Measurements from ENCODE around the gene TRIP12. TPM values are rescaled to one million over a fixed set of nuclear protein-coding genes. Genes with fewer than 3 reads are reported as not detected.

The TRIP12 gene
- total RNA-seq = 211 TPM

GRCh38 chr2:229921892-229922448, at the start of gene TRIP12:
Gene TRIP12, minus strand, starts transcription at chr2:229922009. Its CDS starts 41,930 bp downstream, at chr2:229880079.

GRCh38 chr2:229922449-229923386, 909 bp upstream of the TRIP12 start, which contains the start of gene FBXO36:
Gene FBXO36, plus strand, starts transcription at chr2:229922503. Its CDS starts 11 bp downstream, at chr2:229922514.

DNA sequence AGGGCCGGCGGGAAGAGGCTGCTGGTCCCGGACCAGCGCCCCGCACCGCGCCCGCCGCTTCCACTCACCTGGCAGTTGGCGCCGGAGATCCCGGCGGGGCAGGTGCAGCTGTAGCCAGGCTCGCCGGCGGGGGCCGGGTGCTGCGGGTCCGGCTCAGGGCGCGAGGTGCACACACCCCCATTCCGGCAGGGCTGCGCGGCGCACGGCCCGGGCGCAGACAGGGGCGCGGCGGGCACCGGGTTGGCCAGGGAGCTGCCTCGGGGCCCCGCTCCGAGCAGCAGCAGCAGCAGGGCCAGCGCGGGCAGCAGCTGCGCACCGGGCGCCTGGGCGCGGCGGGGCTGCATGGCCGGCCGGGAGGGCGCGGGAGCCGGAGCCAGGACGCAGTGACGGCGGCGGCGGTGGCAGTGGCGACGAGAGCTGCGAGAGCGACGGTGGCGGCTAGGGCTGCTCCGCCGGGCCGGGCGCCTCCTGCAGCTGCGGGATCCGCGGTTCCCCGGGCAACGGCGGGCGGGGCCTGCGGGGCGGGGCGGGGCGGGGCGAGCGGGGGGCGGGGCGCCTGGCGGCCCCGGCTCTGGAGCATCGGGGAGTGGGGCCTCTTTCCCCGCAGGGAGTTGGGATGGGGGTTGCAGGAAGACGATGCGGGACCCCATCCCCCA, 207.6 kb downstream of the TRIP12 start, which contains the start of gene DNER:
TSS of gene DNER (minus strand) at position 476 of the 656 bp plus-strand sequence. CDS start at position 344, 132 bp downstream.

Small RNAs within 50 kb of the gene (small RNA-seq; reads per million reads assigned to genes)
- gene RNU6-613P (ENCODE audit: low replicate concordance) = not detected
- not detected for gene RNU6-964P (ENCODE audit: low replicate concordance)

Other genes with a start within 250 kb of the TRIP12 start
- 44.3 TPM for gene DNER, start 207.5 kb downstream of the TRIP12 start, total RNA-seq
- gene FBXO36, start 494 bp upstream of the TRIP12 start, total RNA-seq = 7.2 TPM
- gene SLC16A14, start 146.9 kb upstream of the TRIP12 start, total RNA-seq = 10.1 TPM

Data from metanephros (tissue), 2 donors.